AG09319 (cell line): Measurements from ENCODE around the gene GPR139.

ENCODE experiments used
- DNase-seq: peaks from one replicate; pipeline ENCODE4 v3.0.0-alpha.2; 2010; ENCODE audit warnings: low read depth; ENCODE audit errors: extremely low read depth
- TF ChIP-seq, protein P1 (sequence below): IDR thresholded peaks from 2 replicates; pipeline ENCODE4 v1.5.1; 2011; ENCODE audit warnings: low read depth, mild to moderate bottlenecking, inconsistent platforms, low read length, moderate library complexity

Gene GPR139

DNA sequence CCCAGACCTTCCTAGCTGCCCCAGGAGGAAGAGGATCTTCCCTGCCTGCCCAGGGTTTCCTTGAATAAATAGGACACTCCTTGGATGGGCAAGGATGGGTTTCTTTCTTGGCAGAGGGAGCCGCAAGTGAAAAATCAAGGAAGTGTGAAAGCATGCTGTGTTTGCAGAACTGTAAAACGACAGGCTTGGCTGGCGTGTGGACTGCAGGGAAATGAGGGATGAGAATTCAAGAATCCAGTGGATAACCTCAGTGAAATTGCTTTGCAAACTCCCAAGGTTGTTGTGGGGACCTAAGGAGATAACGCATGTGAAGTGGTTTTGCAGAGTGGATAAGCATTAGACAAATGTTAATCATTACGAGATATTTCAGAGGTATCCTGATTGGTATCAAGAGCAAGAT lies 20.4 kb downstream of the GPR139 start:
- DNase-seq = no peak

DNA sequence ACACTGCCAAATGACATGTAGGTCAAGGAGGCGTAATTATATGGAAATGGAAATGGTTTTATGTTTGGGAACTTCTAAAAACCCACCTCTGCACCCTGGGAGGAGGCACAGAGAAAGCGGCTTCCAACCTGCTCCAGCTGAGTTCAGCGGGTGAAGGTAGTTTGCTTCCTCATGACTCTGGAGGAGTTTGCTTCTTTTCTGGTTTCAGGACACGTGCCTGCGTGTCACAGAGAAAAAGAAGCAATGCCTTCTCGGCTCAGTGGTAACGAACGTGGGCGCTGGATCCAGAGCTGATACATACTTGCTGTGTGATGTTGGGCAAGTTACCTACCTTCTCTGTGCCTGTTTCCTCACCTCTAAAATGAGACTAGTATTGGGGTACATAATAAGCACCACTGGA lies 22.1 kb downstream of the GPR139 start:
- TF ChIP-seq, protein P1, sequence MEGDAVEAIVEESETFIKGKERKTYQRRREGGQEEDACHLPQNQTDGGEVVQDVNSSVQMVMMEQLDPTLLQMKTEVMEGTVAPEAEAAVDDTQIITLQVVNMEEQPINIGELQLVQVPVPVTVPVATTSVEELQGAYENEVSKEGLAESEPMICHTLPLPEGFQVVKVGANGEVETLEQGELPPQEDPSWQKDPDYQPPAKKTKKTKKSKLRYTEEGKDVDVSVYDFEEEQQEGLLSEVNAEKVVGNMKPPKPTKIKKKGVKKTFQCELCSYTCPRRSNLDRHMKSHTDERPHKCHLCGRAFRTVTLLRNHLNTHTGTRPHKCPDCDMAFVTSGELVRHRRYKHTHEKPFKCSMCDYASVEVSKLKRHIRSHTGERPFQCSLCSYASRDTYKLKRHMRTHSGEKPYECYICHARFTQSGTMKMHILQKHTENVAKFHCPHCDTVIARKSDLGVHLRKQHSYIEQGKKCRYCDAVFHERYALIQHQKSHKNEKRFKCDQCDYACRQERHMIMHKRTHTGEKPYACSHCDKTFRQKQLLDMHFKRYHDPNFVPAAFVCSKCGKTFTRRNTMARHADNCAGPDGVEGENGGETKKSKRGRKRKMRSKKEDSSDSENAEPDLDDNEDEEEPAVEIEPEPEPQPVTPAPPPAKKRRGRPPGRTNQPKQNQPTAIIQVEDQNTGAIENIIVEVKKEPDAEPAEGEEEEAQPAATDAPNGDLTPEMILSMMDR = no peak
- DNase-seq = no peak

More for the DNA sequence above, 20.4 kb downstream of the GPR139 start:
- TF ChIP-seq, protein P1 = no peak

DNA sequence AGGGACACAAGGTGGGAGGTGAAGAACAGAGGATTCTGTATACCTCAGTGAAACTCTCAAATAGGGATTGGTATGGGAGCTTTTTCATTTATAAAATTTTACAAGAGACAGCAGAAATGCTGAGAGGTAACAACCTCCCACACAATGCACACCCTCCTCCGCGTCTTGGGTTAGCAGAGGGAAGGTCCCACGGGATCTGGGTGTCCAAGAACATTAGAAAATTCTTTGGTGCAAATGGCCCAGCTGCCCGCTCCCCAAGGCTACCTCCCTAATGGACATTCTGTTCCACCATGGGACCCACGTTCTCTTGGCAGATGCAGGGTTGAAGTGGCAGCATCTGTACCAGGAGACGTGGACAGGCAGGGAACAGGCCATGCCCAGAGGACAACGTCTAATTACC lies 22.5 kb downstream of the GPR139 start:
- TF ChIP-seq, protein P1 = no peak
- DNase-seq = no peak

DNA sequence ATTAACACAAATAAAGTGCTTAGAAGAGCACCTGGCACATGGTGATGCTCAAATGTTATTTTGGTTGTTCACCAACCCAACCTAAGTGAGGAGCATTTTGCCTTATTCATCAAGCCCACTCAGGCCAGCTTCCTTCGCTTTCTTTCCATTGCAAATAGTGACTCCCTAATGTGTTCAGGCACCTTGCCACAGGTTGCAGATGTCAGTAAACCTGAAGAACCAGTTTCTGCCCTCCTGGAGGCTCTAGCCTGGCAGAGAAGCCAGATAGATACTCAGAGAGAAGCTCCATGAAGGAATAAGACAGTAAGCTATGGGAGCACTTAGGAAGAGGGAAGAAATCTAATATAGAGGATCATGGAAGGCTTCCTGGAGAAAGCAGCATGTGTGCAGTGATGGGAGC lies 23.9 kb downstream of the GPR139 start:
- TF ChIP-seq, protein P1 = no peak
- no peak for DNase-seq

DNA sequence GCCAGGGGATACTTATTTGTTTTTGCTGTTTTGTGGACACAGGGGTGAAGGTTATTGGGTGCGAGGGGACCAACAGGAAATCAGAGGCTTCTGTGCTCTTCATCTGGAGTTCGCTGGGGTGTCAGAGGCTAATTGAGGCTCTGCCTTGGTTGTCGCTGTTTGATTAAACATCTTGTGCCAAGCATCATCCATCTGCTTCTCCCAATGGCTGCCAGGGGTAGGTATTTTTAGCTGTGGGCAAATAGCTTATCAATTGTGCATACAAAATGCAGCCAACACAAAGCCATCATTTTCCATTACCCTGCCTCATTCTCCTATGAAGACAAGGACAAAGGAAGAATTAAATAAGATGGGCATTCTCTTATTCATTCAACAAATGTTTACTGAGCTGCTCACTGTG lies 27.8 kb downstream of the GPR139 start:
- no peak for DNase-seq
- TF ChIP-seq, protein P1 = no peak

DNA sequence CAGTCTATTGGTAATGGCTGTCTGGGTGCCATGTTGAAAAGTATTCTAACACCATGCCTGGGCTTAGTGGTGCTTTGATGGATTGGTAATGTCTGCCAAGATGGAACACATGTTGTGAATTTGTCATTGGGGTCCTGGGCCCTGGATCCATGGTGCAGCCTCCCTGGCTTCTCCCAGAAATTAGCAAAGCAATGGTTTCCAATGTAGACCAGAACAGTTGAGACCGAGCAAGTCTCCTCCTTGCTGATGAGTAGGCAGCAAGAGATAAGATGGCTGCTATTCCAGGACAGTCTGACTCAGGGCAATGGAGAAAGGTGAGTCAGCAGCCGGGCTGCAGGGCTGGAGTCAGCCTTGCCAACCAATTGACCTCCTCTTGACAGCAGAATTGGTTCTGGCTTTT lies 30.8 kb downstream of the GPR139 start:
- TF ChIP-seq, protein P1 = no peak
- no peak for DNase-seq

DNA sequence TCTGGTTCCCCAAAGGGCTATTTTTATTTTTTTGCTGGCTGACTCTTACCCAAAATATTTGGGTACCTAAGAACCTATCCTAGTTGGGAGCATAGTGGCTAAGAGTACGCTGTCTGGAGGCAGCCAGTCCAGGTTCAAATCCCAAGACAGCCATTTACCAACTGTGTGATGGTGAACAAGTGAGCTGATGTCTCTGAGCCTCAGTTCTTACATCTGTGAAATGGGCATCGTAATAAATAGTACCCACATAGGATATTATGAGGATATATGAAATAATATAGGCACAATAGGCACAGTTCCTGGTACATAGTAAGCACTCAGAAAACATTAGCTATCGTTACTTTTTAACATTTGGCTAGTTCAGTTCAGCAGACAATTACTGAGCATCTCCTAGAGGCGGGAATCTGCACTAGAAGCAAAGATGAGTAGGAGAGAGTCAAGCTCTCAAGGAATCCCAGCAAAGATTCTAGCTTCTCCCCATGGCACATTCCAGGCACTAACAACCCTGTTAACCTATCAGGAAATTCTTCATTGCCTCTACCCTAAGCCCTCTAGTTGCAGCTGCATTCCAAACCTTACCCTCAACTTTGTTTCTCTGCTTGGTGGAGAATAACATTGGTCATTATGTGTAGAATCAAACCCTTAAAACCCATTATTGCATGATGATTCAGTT lies 31.6 kb downstream of the GPR139 start:
- no peak for DNase-seq
- TF ChIP-seq, protein P1 = no peak
